HG03342 (cell line): ENCODE data around the gene RPL41.
A peak's percentile ranks its signal among the peaks of the same experiment; 100 is the strongest.
"Not testable (repeated sequence)": the region's sequence is repeated elsewhere in the genome, so short reads cannot be mapped to it uniquely, and the experiment has no call there.

Experiments
- ATAC-seq: cut with Tn5 transposase; IDR thresholded peaks from one replicate; pipeline ENCODE4 v1.9.1; 2021; ENCODE audit warnings: mild to moderate bottlenecking, moderate library complexity; ENCODE audit not compliant: unreplicated experiment

Gene RPL41

GRCh38 chr12:56102683-56103065 is 13.8 kb upstream of the RPL41 start:
- no peak for ATAC-seq

- no peak for ATAC-seq
Measured at GRCh38 chr12:56103066-56103711, 13.2 kb upstream of the RPL41 start.

- no peak for ATAC-seq
Measured at GRCh38 chr12:56103823-56104108, 12.7 kb upstream of the RPL41 start.

GRCh38 chr12:56104109-56104814 is 12.2 kb upstream of the RPL41 start, which contains the start of gene PA2G4:
Gene PA2G4 (plus strand): TSS chr12:56104559. CDS start chr12:56104738, 179 bp downstream.
- peak; percentile 94 for ATAC-seq

GRCh38 chr12:56104815-56105608 is 11.4 kb upstream of the RPL41 start:
- peak; percentile 7 for ATAC-seq

- no peak for ATAC-seq
Measured at GRCh38 chr12:56105609-56105902, 10.9 kb upstream of the RPL41 start.

- ATAC-seq: no peak
Measured at GRCh38 chr12:56107242-56107641, 9.2 kb upstream of the RPL41 start.

- no peak for ATAC-seq
Measured at GRCh38 chr12:56110571-56110970, 5.9 kb upstream of the RPL41 start.

- no peak for ATAC-seq
Measured at GRCh38 chr12:56114084-56114483, 2.3 kb upstream of the RPL41 start.

GRCh38 chr12:56115329-56115728 is 1.1 kb upstream of the RPL41 start:
- ATAC-seq: no peak

GRCh38 chr12:56117082-56117706 is 761 bp downstream of the RPL41 start:
- ATAC-seq: not testable (repeated sequence)

- ATAC-seq: peak; percentile 80
Measured at GRCh38 chr12:56117778-56118687, 1.6 kb downstream of the RPL41 start, which contains the start of gene ZC3H10. Gene ZC3H10 (plus strand): TSS chr12:56118266. CDS start chr12:56120563, 2,297 bp downstream.

GRCh38 chr12:56118688-56119357 is 2.4 kb downstream of the RPL41 start:
- ATAC-seq: peak; percentile 3

GRCh38 chr12:56119361-56119796 is 2.9 kb downstream of the RPL41 start:
- no peak for ATAC-seq

- ATAC-seq: no peak
Measured at GRCh38 chr12:56120158-56120846, 3.9 kb downstream of the RPL41 start.

GRCh38 chr12:56121204-56121870 is 4.9 kb downstream of the RPL41 start:
- no peak for ATAC-seq

GRCh38 chr12:56122637-56123036 is 6.2 kb downstream of the RPL41 start:
- no peak for ATAC-seq

GRCh38 chr12:56124133-56124532 is 7.7 kb downstream of the RPL41 start:
- no peak for ATAC-seq

GRCh38 chr12:56126732-56127239 is 10.4 kb downstream of the RPL41 start:
- no peak for ATAC-seq
